Measurements from ENCODE around the gene CROCC2. TPM values are rescaled to one million over a fixed set of nuclear protein-coding genes. Genes with fewer than 3 reads are reported as not detected.

CROCC2 gene
- total and polyA plus RNA-seq, 2 of the 13 experiments (the other 11 are each of a cell fraction or from before 2014, with no cell fraction given) = not detected

GRCh38 chr2:240931319-240931949 is 25.3 kb downstream of the CROCC2 start:
- Histone ChIP-seq H3K4me1 (ENCODE audit: insufficient read depth, low read length) (peaks cover 7% of the 10 kb centered on the region; the same call in 1 of the 2 replicates), H3K4me3 (replicated peaks in 1 of 3; ENCODE audit: insufficient read depth in 1 of 3, low read depth in 2 of 3, low read length in 3 of 3) (no peak overlapping the region), H3K4me2 (ENCODE audit: low read depth, low read length) (no peak overlapping the region), H4K20me1 (ENCODE audit: insufficient read depth, low read length) (no peaks in the 10 kb centered on the region), H2AFZ (ENCODE audit: low read length) (no peak overlapping the region), H3K9ac (ENCODE audit: insufficient read depth, low read depth, low read length) (no peak overlapping the region), H3K27ac (ENCODE audit: extremely low read length, insufficient read depth, low read length) (no peak overlapping the region), H3K9me3 (ENCODE audit: low read length) (no peaks in the 10 kb centered on the region), H3K36me3 (replicated peaks in 1 of 2; ENCODE audit: control insufficient read depth in 1 of 2, insufficient read depth in 2 of 2, low read length in 2 of 2) (no peaks in the 10 kb centered on the region), H3K27me3 (ENCODE audit: control insufficient read depth in 1 of 2, insufficient read depth in 2 of 2, low read length in 2 of 2) (peaks cover 28 to 97% of the 10 kb centered on the region in 2 experiments), H3K79me2 (ENCODE audit: insufficient read depth, low read length) (no peaks in the 10 kb centered on the region)
- 13% methylated on average over 5 of the region's 11 CpGs for WGBS (ENCODE audit: low lambda C conversion rate)
- BruUV-seq (replicated peaks) = no TSS peak
- TF ChIP-seq DR1 (CRISPR knock-in tag; IDR thresholded peaks at IDR 0.05) (no peak), ZBTB26 (CRISPR knock-in tag; IDR thresholded peaks at IDR 0.05; ENCODE audit: borderline replicate concordance) (no peak), NRL (CRISPR knock-in tag; IDR thresholded peaks at IDR 0.05; ENCODE audit: borderline replicate concordance) (no peak), E2F2 (CRISPR knock-in tag; IDR thresholded peaks at IDR 0.05; ENCODE audit: borderline replicate concordance) (no peak), ZNF512 (CRISPR knock-in tag; IDR thresholded peaks at IDR 0.05) (no peak), U2AF1 (optimal IDR thresholded peaks at IDR 0.05; ENCODE audit: low read depth, low read length) (no peak), ZNF3 (CRISPR knock-in tag; IDR thresholded peaks at IDR 0.05) (no peak), ZNF660 (CRISPR knock-in tag; IDR thresholded peaks at IDR 0.05; ENCODE audit: borderline replicate concordance, low read depth) (no peak), AHR (CRISPR knock-in tag; IDR thresholded peaks at IDR 0.05) (no peak), ATF1 (CRISPR knock-in tag; IDR thresholded peaks at IDR 0.05) (no peak), HNF1A (IDR thresholded peaks at IDR 0.05; ENCODE audit: low read depth) (no peak), HNF1A (CRISPR knock-in tag; IDR thresholded peaks at IDR 0.05; ENCODE audit: borderline replicate concordance) (no peak), ATF7 (IDR thresholded peaks at IDR 0.05) (no peak), ATF7 (CRISPR knock-in tag; IDR thresholded peaks at IDR 0.05) (no peak), JUND (CRISPR knock-in tag; IDR thresholded peaks at IDR 0.05) (no peak)
- in situ Hi-C loops (cut with HindIII; ENCODE audit: extremely low pct_ligation_motif_present, low pct_unique_long_range_greater_than_20kb) (no loop called here), intact Hi-C loops (cut with micrococcal nuclease; ENCODE audit: unreplicated experiment) (no loop called here)
- FAIRE-seq (no peak), DNase-seq (ENCODE audit: low spot score) (no peak), ATAC-seq (no peak)
- CTCF ChIA-PET (ENCODE audit: low intra/inter-chr PET ratio, low total read pairs) = no interaction called here
- POLR2A ChIA-PET = no interaction called here

Measured in HepG2 (cell line).